GM10266 (cell line): ENCODE results near the gene COL25A1.

Source experiments
- DNase-seq: peaks from one replicate; pipeline ENCODE4 v3.0.0; 2012; ENCODE audit errors: extremely low spot score
- CTCF ChIP-seq: IDR thresholded peaks from 2 replicates; pipeline ENCODE4 v1.5.1; 2012; ENCODE audit warnings: mild to moderate bottlenecking, low read depth; ENCODE audit not compliant: control insufficient read depth, insufficient read depth; ENCODE audit errors: missing control alignments

Gene COL25A1

DNA sequence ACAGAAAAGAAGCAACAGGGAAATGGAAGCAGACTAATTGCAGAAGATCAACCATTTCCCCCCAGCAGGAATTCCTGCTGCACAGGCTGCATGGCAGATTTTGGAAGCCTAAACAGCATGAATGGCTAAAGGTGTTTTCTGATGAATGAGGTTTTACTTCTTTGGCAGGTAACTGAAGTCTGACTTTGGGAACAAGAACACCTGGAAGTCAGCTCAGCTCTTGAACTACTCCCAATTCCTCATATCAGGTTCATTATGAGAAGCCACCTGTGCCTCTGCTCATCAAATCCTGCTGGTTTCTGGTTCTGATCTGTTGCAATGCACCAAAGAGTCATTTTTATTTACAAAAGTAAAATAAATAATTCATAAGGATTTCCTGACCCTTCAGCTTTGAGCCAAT is 139.0 kb downstream of the COL25A1 start:
- TF ChIP-seq CTCF, result no peak

DNA sequence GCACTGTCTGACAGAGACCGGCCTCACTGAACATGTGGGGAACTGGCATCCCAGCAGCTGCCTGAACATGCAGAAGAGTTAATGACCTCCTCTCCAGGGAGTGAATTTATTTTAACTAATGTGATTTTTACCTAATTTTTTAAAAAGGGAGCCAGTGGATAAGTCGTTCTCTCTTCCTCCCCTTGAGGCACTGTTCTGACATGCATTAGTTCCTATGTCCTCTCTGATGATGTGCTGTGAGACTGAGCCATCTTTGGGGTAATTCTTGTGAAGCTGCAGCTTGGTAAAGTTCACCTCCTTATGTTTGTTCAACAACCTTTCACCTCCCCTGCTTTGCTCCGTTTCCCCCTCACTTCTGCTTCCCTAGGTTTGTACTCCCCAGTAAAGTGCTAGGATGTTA is 139.7 kb downstream of the COL25A1 start:
- no peak for TF ChIP-seq CTCF
- no peak for DNase-seq

More for the DNA sequence above, 139.0 kb downstream of the COL25A1 start:
- DNase-seq, result no peak

- TF ChIP-seq CTCF, result no peak
- no peak for DNase-seq
Measured at GRCh38 chr4:109160494-109160893, 142.0 kb downstream of the COL25A1 start.

GRCh38 chr4:109157696-109158095 is 144.8 kb downstream of the COL25A1 start:
- no peak for TF ChIP-seq CTCF
- no peak for DNase-seq

GRCh38 chr4:109157205-109157604 is 145.3 kb downstream of the COL25A1 start:
- DNase-seq, result no peak
- no peak for TF ChIP-seq CTCF

DNA sequence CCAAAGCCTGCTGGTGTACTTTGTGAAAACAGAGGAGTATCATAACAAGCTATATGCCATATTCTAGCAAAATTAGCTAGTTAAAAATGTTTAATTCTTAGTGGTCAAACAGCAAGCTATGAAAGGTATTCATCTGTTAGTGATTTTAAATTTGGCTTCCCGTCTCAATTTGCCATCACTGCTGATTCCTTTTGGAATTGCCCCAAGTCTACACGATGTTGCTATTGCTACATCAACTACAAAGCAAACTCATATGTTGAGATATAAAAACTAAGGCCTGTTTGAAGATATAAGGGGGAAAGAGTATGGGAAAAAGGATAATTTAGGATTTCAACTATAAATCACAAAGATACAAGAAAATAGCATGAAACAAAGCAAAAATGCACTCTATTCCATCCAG is 146.1 kb downstream of the COL25A1 start:
- DNase-seq, result no peak

More for the DNA sequence above, 146.1 kb downstream of the COL25A1 start:
- TF ChIP-seq CTCF, result no peak
